GM19240 (cell line): Measurements from ENCODE around the gene MMGT1.
"Not testable (repeated sequence)": the region's sequence is repeated elsewhere in the genome, so short reads cannot be mapped to it uniquely, and the experiment has no call there.

ENCODE experiments used
- DNase-seq: peaks from one replicate; pipeline ENCODE4 v3.0.0; 2011; ENCODE audit warnings: low spot score; ENCODE audit not compliant: insufficient read length

Gene MMGT1

GRCh38 chrX:135923353-135923752 is 50.4 kb downstream of the MMGT1 start:
- no peak for DNase-seq

DNA sequence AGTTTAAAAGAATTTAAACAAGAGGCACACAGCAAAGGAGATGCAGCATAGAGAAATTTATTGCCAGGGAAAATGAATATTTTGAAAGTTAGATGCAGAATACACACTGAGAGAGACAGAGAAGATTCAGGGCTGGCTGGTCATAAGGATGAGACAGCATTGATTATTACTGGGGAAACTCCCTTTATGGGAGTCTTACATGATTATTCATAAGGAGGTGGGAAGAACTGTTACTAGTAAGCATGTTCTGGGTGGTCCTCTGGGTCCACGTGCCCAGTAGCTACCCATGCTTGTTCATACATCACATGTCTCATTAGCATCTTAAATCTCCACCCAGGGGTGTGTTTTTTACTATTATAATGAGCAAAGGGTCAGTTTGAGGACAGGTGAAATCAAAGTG is 53.3 kb downstream of the MMGT1 start:
- not testable (repeated sequence) for DNase-seq

DNA sequence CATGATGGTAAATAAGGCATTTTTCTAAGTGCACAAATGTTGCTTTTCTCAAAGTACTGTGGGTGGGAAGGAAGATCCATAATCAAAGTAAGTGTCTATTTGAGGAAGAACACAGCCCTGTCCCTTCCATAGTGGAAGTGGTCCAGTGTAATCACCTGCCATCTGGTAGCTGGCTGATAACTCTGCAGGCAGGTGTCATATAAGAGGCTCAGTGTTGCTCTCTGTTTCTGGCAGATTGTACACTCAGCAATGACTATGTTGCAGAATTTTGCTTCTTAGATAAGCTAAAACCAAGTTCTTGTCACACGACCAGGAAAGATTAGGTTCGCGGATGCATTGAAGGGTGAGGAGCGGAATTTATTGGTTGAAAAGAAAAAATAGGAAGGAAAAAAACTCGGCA is 59.4 kb downstream of the MMGT1 start:
- no peak for DNase-seq
